NCI-H1105 (cell line): Measurements from ENCODE around the gene DCUN1D2.
A peak's percentile ranks its signal among the peaks of the same experiment; 100 is the strongest.
"Not testable (repeated sequence)": the region's sequence is repeated elsewhere in the genome, so short reads cannot be mapped to it uniquely, and the experiment has no call there.

Experiments used
- DNase-seq: peaks from one replicate; lab custom pipeline; 2025; lab: John Stamatoyannopoulos, UW

Gene DCUN1D2

DNA sequence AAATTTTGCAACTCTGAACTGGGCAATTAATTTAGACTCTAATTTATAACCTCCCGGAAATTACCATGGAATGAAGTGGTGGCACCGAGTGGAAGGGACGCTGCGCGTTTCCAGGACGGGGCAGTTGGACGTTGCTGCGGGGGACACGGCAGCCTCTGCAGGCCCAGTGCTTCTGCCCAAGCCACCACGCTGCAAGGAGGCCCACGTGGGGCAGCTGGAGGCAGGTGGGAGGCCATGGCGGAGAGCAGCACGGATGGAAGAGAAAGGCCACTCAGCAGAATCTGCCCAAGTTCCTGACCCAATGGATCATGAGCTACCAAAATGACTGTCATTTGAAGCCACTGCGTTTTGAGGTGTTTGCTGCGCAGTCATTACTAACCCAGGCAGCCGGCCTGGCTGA lies 26.0 kb downstream of the DCUN1D2 start:
- no peak for DNase-seq

DNA sequence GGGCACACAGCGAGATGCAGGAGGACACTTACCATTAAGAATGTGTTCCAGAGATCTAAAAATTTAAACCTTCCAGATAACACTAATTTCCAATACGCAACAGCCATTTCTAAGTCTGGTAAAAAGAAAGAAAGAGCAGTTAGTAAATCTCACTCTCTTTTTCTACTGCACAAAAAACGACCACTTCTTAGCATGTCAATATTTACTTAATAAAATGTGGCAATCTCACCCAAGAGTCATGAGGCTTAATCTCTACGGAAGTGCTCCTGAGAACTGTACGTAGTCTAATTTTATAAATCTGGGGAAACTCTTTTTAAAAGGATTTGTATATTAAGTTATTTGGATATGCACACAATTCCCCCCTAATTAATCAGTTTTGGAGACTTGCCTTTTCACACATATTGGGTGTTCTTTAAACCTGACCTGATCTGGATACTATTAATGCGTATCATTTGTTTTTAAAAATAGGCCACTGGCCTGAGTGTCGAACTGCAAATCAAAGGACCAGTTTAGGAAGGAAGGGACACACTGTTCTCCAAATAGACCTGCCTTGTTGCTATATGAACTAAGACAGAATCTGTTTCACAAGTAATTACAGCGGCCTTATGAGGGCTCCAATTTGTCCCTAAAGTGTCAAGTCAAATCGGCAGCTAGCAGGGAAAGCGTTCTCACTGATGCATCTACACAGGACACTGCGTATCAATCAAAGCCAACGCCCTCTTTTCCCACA lies 29.3 kb downstream of the DCUN1D2 start:
- no peak for DNase-seq

DNA sequence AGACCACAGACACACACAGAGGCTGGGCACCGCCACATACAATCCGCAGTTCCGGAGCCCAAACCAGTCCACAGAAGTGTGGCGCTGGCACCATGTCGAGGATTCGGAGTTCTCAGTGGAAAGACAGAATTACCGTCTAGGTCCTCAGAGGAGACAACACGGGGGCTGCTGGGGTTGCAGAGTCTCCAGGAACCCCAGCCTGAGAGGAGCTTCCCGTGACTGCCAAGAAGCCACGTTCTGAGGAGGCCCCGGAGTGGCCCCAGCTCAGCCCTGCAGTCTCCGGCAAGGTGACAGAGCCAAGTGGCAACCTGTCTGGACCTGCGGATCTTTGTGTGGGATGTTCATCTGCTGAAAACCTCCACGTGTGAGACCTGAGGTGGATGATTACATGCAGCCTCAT lies 29.9 kb downstream of the DCUN1D2 start:
- no peak for DNase-seq

DNA sequence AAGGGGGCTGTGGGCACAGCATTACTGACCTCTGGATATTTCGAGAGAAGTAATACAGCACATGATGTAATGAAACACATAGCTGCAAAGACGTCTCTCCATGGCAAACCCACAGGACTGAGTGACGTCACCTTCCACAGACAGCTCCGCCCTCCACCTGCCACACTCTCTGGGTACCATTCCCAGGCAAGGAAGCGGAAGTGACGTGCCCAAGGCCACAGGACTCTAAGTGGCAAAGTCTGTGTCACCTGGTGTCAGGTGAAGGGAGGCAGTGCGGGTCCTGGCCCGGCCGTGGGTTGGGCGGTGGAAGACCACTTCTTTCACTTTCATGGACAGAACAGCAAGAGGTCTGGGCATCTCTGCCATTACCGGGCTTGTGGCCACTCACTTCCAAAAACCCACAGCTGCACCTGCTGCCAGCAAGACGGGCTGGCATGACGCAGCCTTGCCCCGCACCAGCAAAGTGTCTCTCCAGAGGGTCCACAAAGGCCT lies 30.4 kb downstream of the DCUN1D2 start:
- no peak for DNase-seq

DNA sequence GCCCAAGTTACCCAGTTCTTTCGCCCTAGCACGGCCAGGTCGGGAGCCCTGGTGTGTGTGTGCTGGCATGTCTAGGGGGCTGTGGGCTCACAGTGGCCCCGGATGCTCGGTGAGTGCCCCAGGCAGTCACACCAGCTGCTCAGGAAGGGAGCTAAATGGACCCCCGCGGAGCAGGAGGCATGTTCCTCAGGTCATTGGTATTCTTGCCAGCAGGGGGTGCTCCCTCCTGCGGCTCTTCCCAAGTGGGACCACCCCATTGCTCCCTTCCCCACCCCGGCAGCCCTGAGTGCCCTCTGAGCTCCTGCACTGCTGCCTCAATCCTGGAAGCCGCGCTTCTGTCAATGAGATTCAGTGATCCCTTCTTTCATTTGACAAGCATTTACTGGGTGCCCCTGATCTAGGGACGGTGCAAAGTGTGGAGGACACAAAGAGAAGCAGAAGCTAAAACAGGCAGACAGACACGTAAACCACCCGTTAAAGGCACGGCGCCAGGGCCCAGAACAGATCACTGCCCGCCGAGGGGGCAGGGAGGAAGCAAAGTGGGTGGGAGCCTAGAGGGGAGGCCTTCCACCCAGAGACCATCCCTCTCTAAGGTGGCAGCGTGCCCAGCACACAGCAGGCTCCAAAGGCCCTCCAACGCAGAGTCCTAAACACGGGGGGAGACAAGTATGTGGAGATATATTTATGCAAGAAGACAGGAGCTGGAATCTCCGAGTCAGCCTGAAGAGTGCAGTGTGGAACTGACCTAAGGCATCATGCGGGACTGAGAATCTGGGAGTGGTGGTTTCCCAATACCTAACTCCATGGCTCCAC lies 32.1 kb downstream of the DCUN1D2 start:
- DNase-seq = no peak

DNA sequence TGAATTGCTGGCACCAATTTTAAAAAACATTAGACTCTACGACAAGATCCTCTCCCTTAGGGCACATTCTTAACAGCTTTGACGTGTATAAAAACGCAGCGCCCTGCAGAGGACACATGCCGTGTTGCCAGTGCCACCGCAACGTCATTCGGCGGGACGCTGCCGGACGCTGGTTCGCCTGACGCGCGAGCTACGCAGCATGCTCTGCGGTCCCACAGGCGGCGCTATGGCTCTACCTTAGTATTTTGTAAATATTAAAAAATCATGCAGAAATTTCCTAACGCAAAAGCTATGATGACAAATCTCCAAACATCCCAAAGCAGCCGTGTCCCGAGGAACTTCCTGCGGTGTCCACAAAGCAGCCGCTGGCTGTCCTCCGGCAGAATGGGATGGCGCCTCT lies 33.0 kb downstream of the DCUN1D2 start:
- DNase-seq = no peak

DNA sequence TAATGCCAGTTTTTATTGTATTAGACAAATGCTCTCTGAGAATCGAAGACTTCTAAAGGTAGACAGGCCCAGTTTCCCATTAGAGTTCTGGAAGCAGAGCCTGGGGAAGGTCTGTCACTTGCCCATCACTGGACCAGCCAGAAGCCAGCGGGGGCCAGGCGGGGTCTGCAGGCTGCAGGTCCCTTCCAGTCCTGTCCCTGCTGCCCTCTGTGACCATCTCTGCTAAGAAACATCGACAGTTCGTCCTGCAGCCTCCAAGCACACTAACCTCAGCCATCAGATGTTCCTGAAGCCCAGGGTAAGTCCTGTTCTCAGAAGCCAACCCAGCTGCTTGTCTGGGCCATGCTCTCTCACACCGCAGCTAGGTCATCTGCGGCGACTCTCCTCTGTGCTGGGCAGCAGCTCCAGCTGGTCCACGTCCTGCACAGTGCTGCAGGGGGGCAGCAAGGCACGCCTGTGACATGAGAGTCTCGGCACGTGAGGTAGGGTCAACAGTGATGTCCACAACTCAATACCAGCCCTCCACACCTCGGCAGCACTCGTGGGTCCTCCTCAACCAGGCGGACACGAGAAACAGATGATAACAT lies 34.3 kb downstream of the DCUN1D2 start:
- DNase-seq = no peak

DNA sequence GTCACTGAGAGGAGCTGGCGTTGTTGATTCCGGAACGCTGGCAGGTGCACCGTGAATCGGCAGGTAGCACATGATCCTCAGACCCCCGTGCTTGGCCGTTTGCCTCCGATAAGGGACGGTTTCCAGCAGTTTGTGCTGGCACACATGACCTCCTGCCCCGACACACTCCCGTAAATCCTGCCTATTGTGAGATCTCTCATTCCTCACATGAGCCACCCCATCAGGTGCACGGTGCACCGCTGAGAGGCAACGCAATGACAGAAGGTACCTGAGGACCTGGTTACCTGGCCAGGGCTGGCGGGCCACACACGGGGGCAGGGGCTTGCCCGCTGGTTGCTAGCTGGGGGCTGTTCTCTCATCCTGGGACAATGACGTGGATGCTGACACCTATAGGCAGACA lies 35.1 kb downstream of the DCUN1D2 start:
- no peak for DNase-seq

DNA sequence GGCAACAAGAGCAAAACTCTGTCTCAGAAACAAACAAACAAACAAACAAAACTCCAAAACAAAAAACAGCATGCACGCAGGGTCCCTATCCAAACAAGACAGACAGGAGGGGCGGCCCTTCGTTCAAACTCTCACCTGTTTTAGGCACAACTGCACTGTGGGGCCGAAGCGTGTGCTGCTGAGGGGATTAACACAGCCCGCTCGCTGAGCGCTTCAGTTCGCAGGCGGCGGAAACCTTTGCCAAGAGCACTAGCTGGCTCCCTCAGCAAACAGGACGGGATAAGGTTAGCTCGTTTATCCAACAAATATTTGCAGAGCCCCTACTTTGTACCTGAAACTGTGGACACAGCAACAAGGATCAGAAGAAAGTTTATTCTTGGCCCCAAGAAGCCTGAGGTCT lies 35.6 kb downstream of the DCUN1D2 start:
- no peak for DNase-seq

DNA sequence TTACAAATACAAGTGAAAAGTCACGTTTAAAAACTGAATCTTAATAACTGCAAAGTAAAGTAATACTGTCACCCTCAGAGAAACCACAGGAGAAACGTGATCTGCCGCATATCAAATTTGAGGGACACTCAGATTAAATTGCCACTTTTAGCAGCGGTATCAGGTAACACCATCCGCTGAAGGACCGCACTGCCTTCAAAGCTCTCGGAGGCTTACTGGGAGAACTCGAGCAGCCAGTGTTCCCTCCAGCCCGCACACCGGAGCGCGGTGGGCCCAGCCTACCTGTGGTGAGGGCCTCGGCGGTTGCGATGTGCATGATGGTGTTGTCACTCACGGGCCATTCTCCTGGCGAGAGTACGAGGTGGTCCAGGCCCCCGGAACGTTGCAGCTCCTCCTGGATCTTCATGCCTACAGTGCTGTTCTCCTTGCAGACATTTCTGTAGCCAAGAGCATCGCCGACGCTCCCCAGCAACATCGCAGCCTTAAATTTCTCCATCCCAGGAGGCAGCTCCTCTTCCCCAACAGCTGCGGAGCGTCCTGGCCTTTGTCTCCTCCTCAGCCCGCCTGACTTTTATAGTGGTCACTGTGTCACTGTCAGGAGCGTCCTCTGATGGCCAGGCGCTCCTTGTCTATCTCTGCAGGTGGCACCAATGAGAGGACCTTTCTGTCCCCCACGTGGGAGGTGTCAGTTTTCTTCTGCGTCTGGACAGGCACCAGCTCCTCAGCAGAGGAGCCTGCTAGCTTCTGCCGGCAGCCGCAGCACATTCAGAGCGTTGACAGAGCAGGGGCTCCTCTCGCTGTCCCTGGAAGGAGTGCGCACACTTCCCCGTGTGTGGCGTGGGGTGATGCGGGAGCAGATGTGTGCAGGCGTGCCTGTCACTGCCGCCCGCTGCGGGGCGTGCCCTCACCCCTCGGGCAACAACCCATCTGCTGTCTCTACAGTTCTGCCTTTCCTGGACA lies 37.3 kb downstream of the DCUN1D2 start, which contains the start of gene ADPRHL1:
TSS of gene ADPRHL1 (minus strand) at position 547 of the 960 bp plus-strand sequence. CDS start at position 496, 51 bp downstream.
- peak; percentile 6 for DNase-seq

DNA sequence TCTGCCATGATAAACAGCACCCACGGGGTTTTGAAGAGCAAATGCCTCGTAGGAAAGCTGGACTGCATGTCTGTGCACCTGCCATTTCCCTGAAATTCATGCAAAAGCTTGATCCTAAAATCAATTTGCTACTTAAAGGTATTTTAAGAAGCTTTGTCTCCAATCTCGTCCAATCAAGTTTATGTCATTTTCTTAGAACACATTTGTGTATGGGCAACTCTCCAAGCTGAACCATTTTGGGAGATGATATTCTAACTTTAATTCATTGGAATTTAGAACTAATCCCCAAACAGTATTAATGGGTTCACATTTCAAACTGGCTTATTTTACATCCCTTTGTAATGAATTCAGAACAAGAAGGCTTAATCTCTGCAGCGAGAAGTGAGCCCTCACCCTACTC lies 38.0 kb downstream of the DCUN1D2 start:
- DNase-seq = no peak

DNA sequence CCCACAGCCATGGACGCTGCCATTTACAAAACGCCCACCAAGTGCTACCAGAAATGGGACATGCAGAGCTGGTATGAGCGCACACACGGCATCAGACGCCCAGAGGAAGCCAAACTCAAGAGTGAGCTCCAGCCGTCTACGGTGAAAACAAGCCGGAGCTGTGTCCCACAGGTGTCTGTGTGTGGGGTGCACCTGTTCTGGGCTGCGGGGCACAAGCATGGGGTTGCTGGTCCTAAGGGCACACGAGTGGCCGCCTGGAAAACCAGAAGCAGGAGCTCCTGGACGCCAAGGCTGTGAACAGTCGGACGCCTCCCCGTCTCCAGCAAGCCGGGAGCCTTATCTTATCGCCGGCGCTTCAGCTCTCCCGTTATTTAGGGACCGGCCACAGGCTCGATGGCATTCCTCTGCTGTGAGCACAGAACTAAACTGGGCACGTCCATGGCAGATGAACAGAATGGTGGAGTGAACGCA lies 38.5 kb downstream of the DCUN1D2 start:
- DNase-seq = no peak

DNA sequence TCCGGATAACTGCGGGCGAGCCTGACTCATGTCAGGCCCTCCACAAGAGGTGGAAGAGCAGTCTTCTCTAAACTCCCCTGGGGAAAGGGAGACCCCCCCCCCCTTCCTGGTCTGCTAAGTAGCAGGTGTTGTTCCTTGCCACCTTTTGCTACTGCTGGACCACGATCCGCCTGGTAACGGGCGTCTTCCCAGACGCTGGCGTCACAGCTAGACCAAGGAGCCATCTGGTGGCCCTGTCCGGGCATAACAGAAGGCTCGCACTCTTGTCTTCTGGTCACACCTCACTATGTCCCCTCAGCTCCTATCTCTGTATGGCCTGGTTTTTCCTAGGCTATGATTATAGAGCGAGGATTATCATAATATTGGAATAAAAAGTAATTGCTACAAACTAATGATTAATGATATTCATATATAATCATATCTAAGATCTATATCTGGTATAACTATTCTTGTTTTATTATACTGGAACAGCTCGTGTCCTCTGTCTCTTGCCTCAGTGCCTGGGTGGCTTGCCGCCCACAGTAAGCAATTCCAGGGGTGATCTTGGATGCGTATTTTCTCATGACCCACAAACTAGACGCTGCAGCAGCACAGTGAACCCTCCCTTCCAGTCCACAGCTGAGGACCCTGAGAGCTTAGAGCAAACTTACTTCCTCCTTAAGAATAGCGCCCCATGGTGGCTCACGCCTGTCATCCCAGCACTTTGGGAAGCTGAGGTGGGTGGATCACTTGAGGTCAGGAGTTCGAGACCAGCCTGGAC lies 39.5 kb downstream of the DCUN1D2 start:
- DNase-seq = not testable (repeated sequence)

DNA sequence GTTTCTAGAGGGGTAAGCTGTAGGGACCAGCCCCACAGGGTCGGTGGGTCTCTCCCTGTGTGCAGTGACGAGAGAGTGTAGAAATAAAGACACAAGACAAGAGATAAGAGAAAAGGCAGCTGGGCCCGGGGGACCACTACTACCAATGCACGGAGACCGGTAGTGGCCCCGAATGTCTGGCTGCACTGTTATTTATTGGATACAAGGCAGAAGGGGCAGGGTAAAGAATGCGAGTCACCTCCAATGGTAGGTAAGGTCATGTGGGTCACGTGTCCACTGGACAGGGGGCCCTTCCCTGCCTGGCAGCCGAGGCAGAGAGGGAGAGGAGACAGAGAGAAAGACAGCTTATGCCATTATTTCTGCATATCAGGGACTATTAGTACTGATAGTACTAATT lies 40.2 kb downstream of the DCUN1D2 start:
- not testable (repeated sequence) for DNase-seq

DNA sequence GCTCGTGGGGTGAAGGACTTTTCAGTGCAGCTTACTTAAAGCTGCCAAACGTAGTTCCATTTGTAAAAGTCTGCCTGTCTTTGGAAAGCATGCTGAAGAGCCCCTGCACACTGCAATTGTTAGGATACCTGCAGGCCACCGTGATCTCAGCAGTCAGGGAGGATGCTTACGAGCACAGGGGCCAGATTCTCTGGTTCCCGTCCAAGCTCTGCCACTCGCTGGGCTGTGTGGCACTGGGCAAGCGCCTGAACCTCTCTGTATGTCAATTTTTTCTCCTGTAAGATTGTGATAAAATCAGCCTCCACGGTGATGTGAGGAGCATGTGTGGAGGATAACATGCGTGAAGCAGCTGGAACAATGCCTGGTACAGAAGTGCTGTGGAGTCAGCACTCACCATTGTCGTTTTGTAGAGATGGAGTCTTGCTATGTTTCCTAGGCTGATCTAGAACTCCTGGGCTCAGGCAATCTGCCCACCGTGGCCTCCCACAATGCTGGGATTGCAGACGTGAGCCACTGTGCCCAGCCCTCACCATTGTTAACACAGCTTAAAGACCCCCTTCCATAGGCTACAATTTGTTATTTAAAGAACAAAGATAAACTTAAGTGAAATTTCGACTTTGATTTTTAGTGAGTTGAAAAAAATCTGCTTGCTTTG lies 40.7 kb downstream of the DCUN1D2 start:
- DNase-seq = no peak

DNA sequence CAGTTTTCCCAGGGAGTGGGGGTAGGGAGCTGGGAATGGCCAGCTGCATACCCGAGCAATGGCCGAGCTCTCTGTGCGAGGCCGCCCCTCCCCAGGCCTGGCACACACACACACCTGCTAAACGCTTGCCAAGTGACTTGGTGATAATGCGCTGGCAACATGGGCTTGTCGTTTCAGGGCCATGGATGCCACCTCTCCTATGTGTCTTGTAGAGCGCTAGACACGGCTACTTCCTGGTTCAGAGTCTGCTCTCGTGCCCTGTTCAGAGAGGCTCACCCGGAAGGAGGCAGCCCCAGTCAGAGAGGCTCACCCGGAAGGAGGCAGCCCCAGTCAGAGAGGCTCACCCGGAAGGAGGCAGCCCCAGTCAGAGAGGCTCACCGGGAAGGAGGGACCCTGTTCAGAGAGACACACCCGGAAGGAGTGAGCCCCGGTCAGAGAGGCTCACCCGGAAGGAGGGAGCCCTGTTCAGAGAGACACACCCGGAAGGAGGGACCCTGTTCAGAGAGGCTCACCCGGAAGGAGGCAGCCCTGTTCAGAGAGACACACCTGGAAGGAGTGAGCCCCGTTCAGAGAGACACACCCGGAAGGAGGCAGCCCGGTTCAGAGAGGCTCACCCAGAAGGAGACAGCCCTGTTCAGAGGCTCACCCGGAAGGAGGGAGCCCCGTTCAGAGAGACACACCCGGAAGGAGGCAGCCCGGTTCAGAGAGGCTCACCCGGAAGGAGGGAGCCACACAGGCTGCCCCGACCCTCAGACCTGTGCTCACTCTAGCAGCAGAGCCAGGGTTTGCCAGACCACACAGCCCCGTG lies 41.4 kb downstream of the DCUN1D2 start:
- DNase-seq = peak; percentile 98

DNA sequence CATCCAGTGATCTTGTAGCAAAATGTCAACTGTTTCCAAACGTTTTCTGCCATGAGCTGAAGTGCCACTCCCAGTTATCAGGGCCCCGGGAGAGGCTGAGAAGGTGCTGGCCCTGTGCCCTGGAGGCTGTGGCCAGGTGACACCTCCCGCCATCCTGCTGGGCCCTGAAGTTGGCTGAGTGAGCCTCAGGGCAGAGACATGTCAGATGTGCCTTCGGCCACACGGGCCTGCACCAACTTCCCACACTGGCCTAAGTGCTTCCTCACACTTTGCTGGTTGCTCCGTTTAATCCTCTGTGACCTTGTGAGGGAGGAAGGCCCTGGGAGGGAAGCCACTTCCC lies 42.0 kb downstream of the DCUN1D2 start:
- DNase-seq = peak; percentile 38

DNA sequence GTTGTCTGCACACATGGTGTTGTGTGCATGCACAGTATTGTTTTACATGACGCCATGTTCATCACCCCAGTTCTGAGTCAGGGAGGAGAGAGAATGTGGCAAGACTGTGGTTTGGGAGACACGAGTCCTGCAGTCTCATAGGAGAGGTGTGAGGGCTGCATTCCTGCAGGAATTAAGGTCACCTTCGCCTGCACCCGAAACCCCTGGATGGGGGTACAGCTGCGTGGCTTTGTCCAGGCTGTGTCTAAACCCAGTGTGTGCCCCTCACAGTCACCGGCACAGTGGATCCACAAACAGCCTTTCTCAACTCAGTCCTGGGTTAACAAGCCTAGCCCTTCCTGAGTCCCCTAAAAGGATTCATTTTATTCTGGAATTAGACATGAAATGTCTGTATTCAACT lies 42.9 kb downstream of the DCUN1D2 start:
- no peak for DNase-seq

DNA sequence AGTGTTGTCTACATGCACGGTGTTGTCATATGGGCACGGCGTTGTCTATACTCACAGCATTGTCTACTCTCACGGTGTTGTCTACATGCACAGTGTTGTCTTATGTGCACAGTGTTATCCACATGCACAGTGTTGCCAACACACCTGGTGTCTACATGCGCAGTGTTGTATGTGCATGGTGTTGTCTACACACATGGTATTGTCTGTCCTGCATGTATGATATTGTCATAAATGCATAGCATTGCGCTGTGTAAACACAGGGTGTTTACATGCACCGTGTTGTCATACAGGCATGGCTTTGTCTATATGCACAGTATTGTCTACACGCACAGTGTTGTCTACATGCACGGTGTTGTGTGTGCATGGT lies 44.0 kb downstream of the DCUN1D2 start:
- DNase-seq = no peak
